Measurements from ENCODE around the gene R3HDM4. TPM values are rescaled to one million over a fixed set of nuclear protein-coding genes. Genes with fewer than 3 reads are reported as not detected.
A peak's percentile ranks its signal among the peaks of the same experiment; 100 is the strongest.

R3HDM4 gene
- total RNA-seq, 4 donors from 2014 or later: 29.2 to 45.8 (median 34.9) TPM

- H3K4me1 ChIP-seq: peaks cover 17 to 26% of the 10 kb centered on the region in 2 donors
- 92 to 95% methylated on average over 20 to 22 of the region's 22 CpGs for WGBS, 2 donors
These were observed 26.4 kb upstream of the R3HDM4 start for GRCh38 chr19:939439-939838.

GRCh38 chr19:938233-938923, 25.4 kb upstream of the R3HDM4 start:
- Histone ChIP-seq H3K4me1 (peaks cover 23 to 35% of the 10 kb centered on the region in 2 donors), H3K4me3 (replicated peaks in 1 of 3) (no peak overlapping the region), H3K9me3 (no peaks in the 10 kb centered on the region), H3K27ac (no peak overlapping the region), H3K36me3 (no peaks in the 10 kb centered on the region), H3K27me3 (no peaks in the 10 kb centered on the region)
- no peak for TF ChIP-seq POLR2A (IDR thresholded peaks at IDR 0.05)
- TF ChIP-seq, protein P1, sequence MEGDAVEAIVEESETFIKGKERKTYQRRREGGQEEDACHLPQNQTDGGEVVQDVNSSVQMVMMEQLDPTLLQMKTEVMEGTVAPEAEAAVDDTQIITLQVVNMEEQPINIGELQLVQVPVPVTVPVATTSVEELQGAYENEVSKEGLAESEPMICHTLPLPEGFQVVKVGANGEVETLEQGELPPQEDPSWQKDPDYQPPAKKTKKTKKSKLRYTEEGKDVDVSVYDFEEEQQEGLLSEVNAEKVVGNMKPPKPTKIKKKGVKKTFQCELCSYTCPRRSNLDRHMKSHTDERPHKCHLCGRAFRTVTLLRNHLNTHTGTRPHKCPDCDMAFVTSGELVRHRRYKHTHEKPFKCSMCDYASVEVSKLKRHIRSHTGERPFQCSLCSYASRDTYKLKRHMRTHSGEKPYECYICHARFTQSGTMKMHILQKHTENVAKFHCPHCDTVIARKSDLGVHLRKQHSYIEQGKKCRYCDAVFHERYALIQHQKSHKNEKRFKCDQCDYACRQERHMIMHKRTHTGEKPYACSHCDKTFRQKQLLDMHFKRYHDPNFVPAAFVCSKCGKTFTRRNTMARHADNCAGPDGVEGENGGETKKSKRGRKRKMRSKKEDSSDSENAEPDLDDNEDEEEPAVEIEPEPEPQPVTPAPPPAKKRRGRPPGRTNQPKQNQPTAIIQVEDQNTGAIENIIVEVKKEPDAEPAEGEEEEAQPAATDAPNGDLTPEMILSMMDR (IDR thresholded peaks at IDR 0.05): no peak
- intact Hi-C loops (cut with DNase I): no loop called here
- no peak for DNase-seq
- WGBS, 2 donors: 92 to 96% methylated on average over 22 to 23 of the region's 23 CpGs

More at GRCh38 chr19:939439-939838, 26.4 kb upstream of the R3HDM4 start:
- no peaks in the 10 kb centered on the region for H3K9me3 ChIP-seq
- H3K27me3 ChIP-seq: no peaks in the 10 kb centered on the region
- H3K4me3 ChIP-seq (replicated peaks in 1 of 3): no peak overlapping the region
- no peak for TF ChIP-seq POLR2A (IDR thresholded peaks at IDR 0.05)
- TF ChIP-seq, protein P1 (IDR thresholded peaks at IDR 0.05): no peak
- no peak overlapping the region for H3K27ac ChIP-seq
- DNase-seq: no peak
- intact Hi-C loops (cut with DNase I): no loop called here
- H3K36me3 ChIP-seq: no peaks in the 10 kb centered on the region

DNA sequence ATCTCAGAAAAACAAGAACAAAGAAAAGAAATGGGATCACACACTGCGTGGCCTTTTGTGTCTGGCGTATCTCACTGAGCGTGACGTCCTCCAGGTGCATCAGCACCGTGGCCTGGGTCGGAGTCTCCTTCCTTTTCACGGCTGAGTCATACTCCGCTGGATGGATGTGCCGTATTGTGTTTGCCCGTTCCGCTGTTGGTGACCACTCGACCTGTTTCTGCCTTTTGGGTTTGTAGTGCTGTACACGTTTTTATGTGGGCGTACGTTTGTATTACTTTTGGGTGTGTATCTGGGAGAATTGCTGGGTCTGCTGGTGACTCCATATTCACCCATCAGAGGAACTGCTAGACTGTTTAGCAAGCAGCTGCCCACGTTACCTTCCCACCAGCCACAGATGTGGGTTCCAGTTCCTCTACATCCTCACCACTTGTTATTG, 24.3 kb upstream of the R3HDM4 start:
- Histone ChIP-seq H3K36me3 (no peaks in the 10 kb centered on the region), H3K9me3 (no peaks in the 10 kb centered on the region), H3K27me3 (no peaks in the 10 kb centered on the region), H3K27ac (no peak overlapping the region), H3K4me3 (replicated peaks in 1 of 3) (no peak overlapping the region), H3K4me1 (peaks cover 23 to 35% of the 10 kb centered on the region in 2 donors)
- 87 to 96% methylated on average over 16 of the region's 16 CpGs for WGBS, 2 donors
- intact Hi-C loops (cut with DNase I): no loop called here
- TF ChIP-seq, protein P1 (IDR thresholded peaks at IDR 0.05): no peak
- no peak for TF ChIP-seq POLR2A (IDR thresholded peaks at IDR 0.05)
- DNase-seq: no peak

- no peak overlapping the region for H3K27ac ChIP-seq
- intact Hi-C loops (cut with DNase I): no loop called here
- no peaks in the 10 kb centered on the region for H3K9me3 ChIP-seq
- H3K36me3 ChIP-seq: no peaks in the 10 kb centered on the region
- peaks cover 21 to 30% of the 10 kb centered on the region in 2 donors for H3K4me1 ChIP-seq
- TF ChIP-seq POLR2A (IDR thresholded peaks at IDR 0.05): no peak
- TF ChIP-seq, protein P1 (IDR thresholded peaks at IDR 0.05): no peak
- no peak for DNase-seq
- no peak overlapping the region for H3K4me3 ChIP-seq (replicated peaks in 1 of 3)
- 97 to 98% methylated on average over 10 of the region's 10 CpGs for WGBS, 2 donors
- H3K27me3 ChIP-seq: no peaks in the 10 kb centered on the region
These were observed 23.1 kb upstream of the R3HDM4 start for GRCh38 chr19:936175-936546.

- Histone ChIP-seq H3K27me3 (no peaks in the 10 kb centered on the region), H3K36me3 (no peaks in the 10 kb centered on the region), H3K4me1 (peaks cover 16 to 20% of the 10 kb centered on the region in 2 donors), H3K27ac (peak overlapping the region; percentile 75 to 76 (median 76)), H3K9me3 (no peaks in the 10 kb centered on the region), H3K4me3 (replicated peaks in 1 of 3) (no peak overlapping the region)
- intact Hi-C loops (cut with DNase I): no loop called here
- 8 to 41% methylated on average over 6 to 17 of the region's 31 CpGs for WGBS, 2 donors
- DNase-seq: peak; percentile 99
- TF ChIP-seq POLR2A (IDR thresholded peaks at IDR 0.05): peak in 1 of 2 donors; percentile 43
- TF ChIP-seq, protein P1 (IDR thresholded peaks at IDR 0.05): peak in 1 of 6 experiments; percentile 15
These were observed 22.0 kb upstream of the R3HDM4 start for GRCh38 chr19:934865-935479.
